Loucy (cell line): ENCODE results near the gene PRRX2.

Source experiments
- H2AFZ ChIP-seq: fragments of 200-600 bp; sonication (generic); 2 replicates; pipeline ENCODE4 v1.6.0; 2016; ENCODE audit warnings: antibody characterized with exemption, mild to moderate bottlenecking, low read length, moderate library complexity
- H3F3A ChIP-seq: fragments of 200-600 bp; 2 replicates; pipeline ENCODE4 v1.6.0; 2016; ENCODE audit warnings: antibody characterized with exemption, low read depth, mild to moderate bottlenecking
- H3K27me3 ChIP-seq: fragments of 200-600 bp; sonication (generic); 2 replicates; pipeline ENCODE4 v1.6.1; 2014; ENCODE audit warnings: low read length, mild to moderate bottlenecking; ENCODE audit not compliant: insufficient read depth, poor library complexity, severe bottlenecking
- H3K36me3 ChIP-seq: fragments of 200-600 bp; sonication (generic); 2 replicates; pipeline ENCODE4 v1.6.1; 2016; ENCODE audit warnings: low read length; ENCODE audit not compliant: insufficient read depth
- H3K4me1 ChIP-seq: fragments of 200-600 bp; sonication (generic); 2 replicates; pipeline ENCODE4 v1.5.1; 2014; ENCODE audit warnings: low read length, mild to moderate bottlenecking; ENCODE audit not compliant: insufficient read depth, poor library complexity, severe bottlenecking
- H3K4me2 ChIP-seq: fragments of 200-600 bp; sonication (generic); 2 replicates; pipeline ENCODE4 v1.6.0; 2014; ENCODE audit warnings: antibody characterized with exemption, low read length, low read depth, mild to moderate bottlenecking; ENCODE audit not compliant: poor library complexity, severe bottlenecking
- H3K4me3 ChIP-seq: fragments of 200-600 bp; sonication (generic); 2 replicates; pipeline ENCODE4 v1.5.1; 2014; ENCODE audit warnings: low read length, mild to moderate bottlenecking, mixed read lengths; ENCODE audit not compliant: poor library complexity, severe bottlenecking
- H3K79me2 ChIP-seq: fragments of 200-600 bp; sonication (generic); 2 replicates; pipeline ENCODE4 v1.6.1; 2014; ENCODE audit warnings: low read length; ENCODE audit not compliant: insufficient read depth
- H3K9ac ChIP-seq: fragments of 200-600 bp; sonication (generic); 2 replicates; pipeline ENCODE4 v1.6.0; 2014; ENCODE audit warnings: mild to moderate bottlenecking, low read depth, low read length, moderate library complexity; ENCODE audit not compliant: poor library complexity, severe bottlenecking
- H3K9me2 ChIP-seq: fragments of 200-600 bp; sonication (generic); replicated peaks from 2 replicates; pipeline ENCODE4 v1.6.1; 2016; ENCODE audit warnings: low read depth, low read length, mixed read lengths
- H3K9me3 ChIP-seq: fragments of 200-600 bp; sonication (generic); 2 replicates; pipeline ENCODE4 v1.6.1; 2014; ENCODE audit warnings: mild to moderate bottlenecking, antibody characterized with exemption, low read length, low read depth; ENCODE audit not compliant: insufficient read depth
- H4K20me1 ChIP-seq: fragments of 200-600 bp; sonication (generic); 2 replicates; pipeline ENCODE4 v1.6.0; 2014; ENCODE audit warnings: antibody characterized with exemption, low read length, mild to moderate bottlenecking; ENCODE audit not compliant: insufficient read depth, poor library complexity, severe bottlenecking
- CTCF ChIP-seq: fragments of 200-600 bp; sonication (generic); conservative IDR thresholded peaks from 2 replicates; pipeline ENCODE4 v1.5.1; 2014; ENCODE audit warnings: mild to moderate bottlenecking, antibody characterized with exemption, low read length
- EZH2phosphoT487 ChIP-seq: fragments of 200-600 bp; IDR thresholded peaks from 2 replicates; pipeline ENCODE4 v1.6.1; 2018; ENCODE audit warnings: antibody characterized with exemption, mild to moderate bottlenecking, moderate library complexity, borderline replicate concordance

PRRX2 gene

DNA sequence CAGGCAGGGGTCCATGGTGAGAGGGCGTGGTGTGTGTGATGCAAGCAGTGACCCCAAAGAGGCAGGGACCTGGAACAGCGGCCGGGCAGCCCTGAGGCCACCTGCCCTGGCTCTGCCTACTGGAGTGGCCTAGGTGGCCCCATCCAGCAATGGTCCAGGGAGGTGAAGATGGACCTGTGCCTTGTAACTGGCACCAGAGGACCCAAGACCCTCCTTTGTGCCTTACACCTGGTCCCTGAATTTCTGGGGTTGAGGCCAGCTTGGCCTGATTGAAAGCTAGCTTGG lies 44.7 kb downstream of the PRRX2 start:
- no peaks in the 10 kb centered on the region for H3K27me3 ChIP-seq
- no peaks in the 10 kb centered on the region for H3K9me3 ChIP-seq
- H3K4me3 ChIP-seq = no peak overlapping the region
- no peaks in the 10 kb centered on the region for H3K4me1 ChIP-seq
- H3K9ac ChIP-seq = no peak overlapping the region
- no peaks in the 10 kb centered on the region for H3K36me3 ChIP-seq
- H3F3A ChIP-seq = no peaks in the 10 kb centered on the region
- H3K79me2 ChIP-seq = no peaks in the 10 kb centered on the region
- TF ChIP-seq EZH2phosphoT487 (no peak), CTCF (no peak)
- H2AFZ ChIP-seq = no peak overlapping the region
- no peak overlapping the region for H3K4me2 ChIP-seq
- no peaks in the 10 kb centered on the region for H4K20me1 ChIP-seq
- no peaks in the 10 kb centered on the region for H3K9me2 ChIP-seq

DNA sequence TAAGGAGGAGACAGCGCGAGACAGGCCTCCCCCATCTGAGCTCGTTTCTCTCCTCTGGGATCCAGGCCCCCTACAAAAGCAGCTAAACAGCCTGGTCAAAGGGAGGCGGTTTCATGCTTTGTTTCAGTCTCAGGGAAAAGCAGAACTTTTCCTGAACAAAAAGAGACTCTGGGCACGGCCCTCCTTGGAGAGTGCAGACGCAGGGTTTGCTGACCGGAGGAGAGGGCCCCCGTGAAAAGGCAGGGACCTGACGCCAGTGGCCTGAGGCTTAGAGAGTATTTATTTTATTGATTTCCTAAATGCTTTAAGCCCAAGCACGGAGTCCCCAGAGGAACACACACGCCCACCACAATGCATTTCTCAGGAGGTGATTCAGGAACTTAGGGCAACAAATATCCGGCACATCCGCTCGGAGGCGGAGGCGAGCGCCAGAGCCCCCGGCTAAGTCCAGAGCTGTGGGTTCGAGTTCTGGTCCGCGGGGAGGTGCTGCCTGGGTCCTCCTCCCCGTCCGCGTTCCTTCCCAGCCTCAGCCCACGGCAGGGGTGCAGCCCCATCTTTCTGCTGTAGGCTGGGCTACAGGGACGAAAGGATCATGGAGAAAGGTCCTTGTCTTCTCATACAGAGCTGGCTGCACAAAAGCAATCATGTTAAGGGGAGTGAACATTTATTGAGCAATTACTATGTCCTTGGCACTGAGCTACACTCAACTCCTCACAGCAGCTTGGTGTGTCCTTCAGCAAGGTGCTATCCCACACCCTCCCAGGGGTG lies 47.4 kb downstream of the PRRX2 start:
- Histone ChIP-seq H3F3A (no peaks in the 10 kb centered on the region), H3K9ac (no peak overlapping the region), H3K36me3 (no peaks in the 10 kb centered on the region), H3K4me2 (no peak overlapping the region), H4K20me1 (no peaks in the 10 kb centered on the region), H2AFZ (no peak overlapping the region), H3K9me2 (no peaks in the 10 kb centered on the region), H3K27me3 (no peaks in the 10 kb centered on the region), H3K4me1 (no peaks in the 10 kb centered on the region), H3K9me3 (no peaks in the 10 kb centered on the region), H3K4me3 (no peak overlapping the region), H3K79me2 (no peaks in the 10 kb centered on the region)
- TF ChIP-seq EZH2phosphoT487 = no peak

DNA sequence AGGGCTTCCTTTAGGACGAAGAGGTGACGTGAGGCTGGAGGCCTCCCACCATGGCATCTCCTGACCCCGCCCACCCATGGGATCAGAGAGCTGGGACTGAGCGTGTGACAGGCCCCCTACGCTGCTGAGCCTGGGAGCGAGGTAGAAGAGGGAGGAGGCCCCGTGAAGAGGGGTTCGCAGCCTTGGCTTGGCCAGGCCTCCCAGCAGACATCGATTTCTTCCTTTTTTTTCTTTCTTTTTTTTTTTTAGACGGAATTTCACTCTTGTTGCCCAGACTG lies 47.9 kb downstream of the PRRX2 start:
- no peak overlapping the region for H3K4me2 ChIP-seq
- no peaks in the 10 kb centered on the region for H3K9me2 ChIP-seq
- H3F3A ChIP-seq = no peaks in the 10 kb centered on the region
- no peak overlapping the region for H3K9ac ChIP-seq
- no peaks in the 10 kb centered on the region for H3K36me3 ChIP-seq
- no peaks in the 10 kb centered on the region for H4K20me1 ChIP-seq
- H3K9me3 ChIP-seq = no peaks in the 10 kb centered on the region
- H3K4me1 ChIP-seq = no peaks in the 10 kb centered on the region
- no peak overlapping the region for H2AFZ ChIP-seq
- TF ChIP-seq EZH2phosphoT487 (no peak), CTCF (no peak)
- no peaks in the 10 kb centered on the region for H3K79me2 ChIP-seq
- no peaks in the 10 kb centered on the region for H3K27me3 ChIP-seq
- no peak overlapping the region for H3K4me3 ChIP-seq

DNA sequence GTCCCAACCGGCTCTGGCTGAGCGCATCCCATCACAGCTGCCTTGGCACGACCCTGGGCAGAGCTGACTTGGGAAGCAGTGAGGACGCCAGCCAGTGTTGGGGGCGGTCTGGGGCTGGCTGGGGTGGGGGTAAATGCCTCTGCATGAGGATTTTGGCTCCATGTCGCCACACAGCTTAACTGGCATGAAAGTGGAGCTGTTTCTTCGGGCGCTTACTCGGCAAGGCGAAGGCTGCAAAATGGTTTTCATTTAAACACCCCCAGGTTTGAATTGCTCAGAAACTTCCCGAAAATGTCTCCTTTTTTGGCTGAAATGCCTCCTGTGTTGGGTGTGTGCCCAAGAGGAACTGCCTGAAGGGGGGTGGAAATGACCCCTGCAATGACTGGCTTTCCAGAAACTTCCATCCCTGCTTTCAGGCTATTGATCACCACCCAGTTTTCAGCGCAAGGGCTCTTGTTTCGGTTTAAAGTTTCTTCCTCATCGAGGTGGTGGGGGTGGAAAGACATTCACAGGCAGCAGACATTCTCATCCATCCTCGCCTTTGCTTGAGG lies 49.1 kb downstream of the PRRX2 start:
- no peaks in the 10 kb centered on the region for H3K36me3 ChIP-seq
- H4K20me1 ChIP-seq = no peaks in the 10 kb centered on the region
- no peak overlapping the region for H3K4me2 ChIP-seq
- H3K9ac ChIP-seq = no peak overlapping the region
- no peaks in the 10 kb centered on the region for H3K79me2 ChIP-seq
- no peaks in the 10 kb centered on the region for H3K9me3 ChIP-seq
- no peak overlapping the region for H2AFZ ChIP-seq
- no peaks in the 10 kb centered on the region for H3K27me3 ChIP-seq
- no peaks in the 10 kb centered on the region for H3K4me1 ChIP-seq
- no peaks in the 10 kb centered on the region for H3F3A ChIP-seq
- no peak for TF ChIP-seq EZH2phosphoT487
- no peak for TF ChIP-seq CTCF
- no peak overlapping the region for H3K4me3 ChIP-seq
- no peaks in the 10 kb centered on the region for H3K9me2 ChIP-seq
